H1 (cell line): Measurements from ENCODE around the gene USP7. TPM values are rescaled to one million over a fixed set of nuclear protein-coding genes. Genes with fewer than 3 reads are reported as not detected.

Experiments
- CTCF ChIA-PET: fragments of 300-600 bp; sonication (Branson Sonifier 250); formaldehyde crosslinking; loops from one replicate; lab custom pipeline; 2021; ENCODE audit not compliant: partially characterized antibody; lab: Charles Lee
- POLR2A ChIA-PET: fragments of 300-600 bp; sonication (Branson Sonifier 250); formaldehyde crosslinking; loops from one replicate; lab custom pipeline; 2021; ENCODE audit warnings: inconsistent platforms; ENCODE audit not compliant: partially characterized antibody; lab: Charles Lee
- DNase-seq, 2 experiments: peaks; one replicate each; pipeline versions ENCODE4 v3.0.0 to v3.0.0-alpha.2; 2010 to 2022; ENCODE audit warnings: low spot score in 2 of 2, low read depth in 1 of 2, mixed read lengths in 1 of 2
- FAIRE-seq: peaks from 2 replicates; lab custom pipeline; 2011; peaks lifted over from hg19 to GRCh38; lab: Jason Lieb, UNC
- H2AFZ ChIP-seq: 2 replicates; pipeline ENCODE4 v1.8.1; 2012; ENCODE audit warnings: low read length, inconsistent platforms
- H2AK5ac ChIP-seq: 2 replicates; pipeline ENCODE4 v1.6.1; 2013; ENCODE audit warnings: low read depth, low read length
- H2BK120ac ChIP-seq: replicated peaks from 2 replicates; pipeline ENCODE3; 2013; ENCODE audit warnings: low read depth, low read length, inconsistent platforms
- H2BK12ac ChIP-seq: 2 replicates; pipeline ENCODE4 v1.6.1; 2013; ENCODE audit warnings: low read depth, low read length
- H2BK15ac ChIP-seq: 2 replicates; pipeline ENCODE4 v1.6.1; 2013; ENCODE audit warnings: low read length
- H2BK20ac ChIP-seq: 2 replicates; pipeline ENCODE4 v1.6.1; 2013; ENCODE audit warnings: low read length
- H2BK5ac ChIP-seq: 2 replicates; pipeline ENCODE4 v1.6.1; 2013; ENCODE audit warnings: low read depth, low read length
- H3K14ac ChIP-seq: 2 replicates; pipeline ENCODE4 v1.6.1; 2013; ENCODE audit warnings: inconsistent platforms; ENCODE audit not compliant: insufficient read length
- H3K18ac ChIP-seq: 2 replicates; pipeline ENCODE4 v1.6.1; 2013; ENCODE audit warnings: low read length; ENCODE audit errors: extremely low read depth
- H3K23ac ChIP-seq: 2 replicates; pipeline ENCODE4 v1.6.1; 2013; ENCODE audit warnings: inconsistent platforms; ENCODE audit not compliant: insufficient read length
- H3K23me2 ChIP-seq: 2 replicates; pipeline ENCODE4 v1.6.1; 2013; ENCODE audit warnings: low read depth, low read length
- H3K27ac ChIP-seq: 2 replicates; pipeline ENCODE4 v1.6.1; 2011; ENCODE audit warnings: low read depth, low read length, inconsistent platforms
- H3K27me3 ChIP-seq, 4 experiments: replicated peaks in 1 of 4; 1 replicate in 1 of 4; 2 replicates in 3 of 4; pipeline versions ENCODE4 v1.6.1 to v1.8.1; 2011 to 2013; ENCODE audit warnings: low read length in 3 of 4, mild to moderate bottlenecking in 3 of 4, inconsistent platforms in 2 of 4, mixed read lengths in 2 of 4, moderate library complexity in 1 of 4; ENCODE audit not compliant: control insufficient read depth in 3 of 4, insufficient read depth in 3 of 4; ENCODE audit errors: extremely low read depth in 1 of 4
- H3K36me3 ChIP-seq, 4 experiments: 2 replicates each; pipeline versions ENCODE4 v1.6.1 to v1.8.1; 2011 to 2013; ENCODE audit warnings: mild to moderate bottlenecking in 4 of 4, low read length in 3 of 4, moderate library complexity in 2 of 4, control low read depth in 1 of 4, inconsistent platforms in 1 of 4; ENCODE audit not compliant: insufficient read depth in 4 of 4, control insufficient read depth in 2 of 4
- H3K4ac ChIP-seq: replicated peaks from 2 replicates; pipeline ENCODE3; 2013; ENCODE audit warnings: low read length, low read depth, mixed read lengths, inconsistent platforms; ENCODE audit not compliant: insufficient read length
- H3K4me1 ChIP-seq, 4 experiments: replicated peaks in 1 of 4; 1 replicate in 1 of 4; 2 replicates in 3 of 4; pipeline versions ENCODE4 v1.6.1 to v1.8.1; 2011 to 2013; ENCODE audit warnings: low read length in 3 of 4, inconsistent platforms in 2 of 4, mixed read lengths in 1 of 4; ENCODE audit not compliant: insufficient read depth in 4 of 4, control insufficient read depth in 3 of 4
- H3K4me2 ChIP-seq, 2 experiments: 2 replicates each; pipeline versions ENCODE4 v1.6.1 to v1.8.1; 2011 to 2013; ENCODE audit warnings: low read depth in 2 of 2, low read length in 2 of 2, control low read depth in 1 of 2, inconsistent platforms in 1 of 2, mild to moderate bottlenecking in 1 of 2; ENCODE audit not compliant: insufficient read depth in 1 of 2
- H3K4me3 ChIP-seq, 4 experiments: fragments of 200-600, 300-600 bp in 1 of 4; sonication (generic), shearing (Covaris generic), sonication (Bioruptor Twin) in 1 of 4; 2 replicates each; pipeline versions ENCODE4 v1.5.1 to v1.8.1; 2011 to 2016; ENCODE audit warnings: low read length in 4 of 4, low read depth in 3 of 4, control low read depth in 2 of 4, inconsistent platforms in 2 of 4, mild to moderate bottlenecking in 2 of 4, mixed read lengths in 1 of 4, moderate library complexity in 1 of 4; ENCODE audit not compliant: insufficient read depth in 2 of 4; ENCODE audit errors: extremely low read depth in 1 of 4
- H3K56ac ChIP-seq: replicated peaks from 2 replicates; pipeline ENCODE3; 2013; ENCODE audit warnings: low read depth, mild to moderate bottlenecking, mixed read lengths, low read length, inconsistent platforms; ENCODE audit not compliant: insufficient read length
- H3K79me1 ChIP-seq: 2 replicates; pipeline ENCODE4 v1.6.1; 2013; ENCODE audit warnings: low read depth, low read length, control low read depth
- H3K79me2 ChIP-seq, 2 experiments: 2 replicates each; pipeline versions ENCODE4 v1.6.1 to v1.8.1; 2012 to 2013; ENCODE audit warnings: low read length in 2 of 2, mild to moderate bottlenecking in 2 of 2, inconsistent platforms in 1 of 2; ENCODE audit not compliant: insufficient read depth in 2 of 2, control insufficient read depth in 1 of 2
- H3K9ac ChIP-seq, 4 experiments: replicated peaks in 1 of 4; 1 replicate in 1 of 4; 2 replicates in 3 of 4; pipeline versions ENCODE4 v1.6.1 to v1.8.1; 2011 to 2013; ENCODE audit warnings: low read depth in 3 of 4, low read length in 3 of 4, control low read depth in 2 of 4, mild to moderate bottlenecking in 2 of 4, moderate library complexity in 2 of 4, inconsistent platforms in 1 of 4; ENCODE audit errors: extremely low read depth in 1 of 4
- H3K9me3 ChIP-seq, 2 experiments: 2 replicates each; pipeline versions ENCODE4 v1.6.1 to v1.8.1; 2012 to 2013; ENCODE audit warnings: mild to moderate bottlenecking in 2 of 2, moderate library complexity in 2 of 2, control low read depth in 1 of 2, inconsistent platforms in 1 of 2, low read depth in 1 of 2, low read length in 1 of 2, mixed read lengths in 1 of 2; ENCODE audit not compliant: insufficient read depth in 2 of 2
- H4K20me1 ChIP-seq, 2 experiments: replicated peaks in 1 of 2; 2 replicates each; pipeline versions ENCODE3 to v1.8.1; 2011 to 2013; ENCODE audit warnings: inconsistent platforms in 2 of 2, low read length in 2 of 2, mild to moderate bottlenecking in 1 of 2; ENCODE audit not compliant: insufficient read depth in 2 of 2, control insufficient read depth in 1 of 2
- H4K5ac ChIP-seq: 2 replicates; pipeline ENCODE4 v1.6.1; 2013; ENCODE audit warnings: low read length, low read depth, mixed read lengths, inconsistent platforms; ENCODE audit not compliant: insufficient read length
- H4K8ac ChIP-seq: 2 replicates; pipeline ENCODE4 v1.8.0; 2013; ENCODE audit warnings: mild to moderate bottlenecking, moderate library complexity, low read length, inconsistent platforms; ENCODE audit not compliant: insufficient read depth; ENCODE audit errors: extremely low read depth
- H4K91ac ChIP-seq: replicated peaks from 2 replicates; pipeline ENCODE3; 2013; ENCODE audit warnings: low read length, mixed read lengths, inconsistent platforms; ENCODE audit not compliant: insufficient read length
- CBX8 ChIP-seq: fragments of 300-800, 300-1000 bp; sonication (generic); IDR thresholded peaks from 2 replicates; pipeline ENCODE4 v1.7.1; 2016; ENCODE audit warnings: low read depth, low read length, borderline replicate concordance
- HDAC6 ChIP-seq: IDR thresholded peaks from one replicate; pipeline ENCODE4 v1.7.1; 2012; ENCODE audit warnings: low read depth, mild to moderate bottlenecking, inconsistent platforms, low read length, moderate library complexity
- KDM1A ChIP-seq: fragments of 200-600, 300-600 bp; sonication (generic); IDR thresholded peaks from 2 replicates; pipeline ENCODE4 v1.7.1; 2016; ENCODE audit warnings: mild to moderate bottlenecking, low read length, borderline replicate concordance
- MAFK ChIP-seq: IDR thresholded peaks from 2 replicates; pipeline ENCODE4 v1.6.1; 2012; ENCODE audit warnings: low read depth, mild to moderate bottlenecking, improper control_type of control experiment, low read length
- POLR2AphosphoS5 ChIP-seq: IDR thresholded peaks from 2 replicates; pipeline ENCODE4 v1.6.1; 2011; ENCODE audit warnings: low read depth, low read length
- POU5F1 ChIP-seq: IDR thresholded peaks from 2 replicates; pipeline ENCODE4 v1.6.1; 2011; ENCODE audit warnings: low read depth, mild to moderate bottlenecking, low read length, moderate library complexity
- RBBP5 ChIP-seq: IDR thresholded peaks from 2 replicates; pipeline ENCODE4 v1.7.1; 2012; ENCODE audit warnings: low read depth, mild to moderate bottlenecking, inconsistent platforms, low read length, moderate library complexity, borderline replicate concordance
- RFX5 ChIP-seq: IDR thresholded peaks from 2 replicates; pipeline ENCODE4 v1.6.1; 2011; ENCODE audit warnings: low read depth, low read length, improper control_type of control experiment, borderline replicate concordance
- SP4 ChIP-seq: IDR thresholded peaks from 2 replicates; pipeline ENCODE4 v1.6.1; 2012; ENCODE audit warnings: low read length, inconsistent platforms
- TAF7 ChIP-seq: optimal IDR thresholded peaks from 2 replicates; pipeline ENCODE3; 2011; ENCODE audit warnings: low read depth, mild to moderate bottlenecking, inconsistent platforms, low read length, moderate library complexity, borderline replicate concordance
- WGBS, 2 experiments: shearing (Covaris generic) in 1 of 2; methylation state at CpG; one replicate each; pipeline versions ENCODE4 v1.1.6 to v1.1.7; 2013 to 2015; ENCODE audit warnings: low lambda C conversion rate in 2 of 2, mixed read lengths in 2 of 2, inconsistent platforms in 1 of 2, low coverage in 1 of 2, missing lambda C conversion rate in 1 of 2; ENCODE audit not compliant: insufficient replicate concordance in 2 of 2, insufficient coverage in 1 of 2, insufficient read length in 1 of 2; ENCODE audit errors: extremely low coverage in 1 of 2, missing lambda C conversion rate in 1 of 2; 5-methylcytosine and 5-hydroxymethylcytosine counted together
- polyA plus RNA-seq, 7 experiments: library from polyadenylated mRNA; depleted of rRNA in 3 of 7; stranded (reverse) in 5 of 7; unstranded in 2 of 7; fragments of >200 nt in 5 of 7; fragments of 200-250 nt in 2 of 7; gene quantifications; 1 replicate in 5 of 7; 2 replicates in 1 of 7; 4 replicates in 1 of 7; pipeline versions ENCODE4 v1.2.1 to v1.2.3, GENCODE V29; 2011 to 2013; ENCODE audit warnings: missing spikeins in 2 of 7, mixed read lengths in 2 of 7
- total RNA-seq: library from RNA; stranded (reverse); fragmentation: NEBNext Ultra II Directional; extraction: Animal tissue kit (Norgen Biotek cat#: 25700); gene quantifications from 2 replicates; pipeline ENCODE4 v1.2.1, GENCODE V29; 2021
- TF ChIP-seq, protein P1 (sequence below): IDR thresholded peaks from 2 replicates; pipeline ENCODE4 v1.6.1; 2012; ENCODE audit warnings: inconsistent platforms
- TF ChIP-seq, protein P2 (sequence below), 3 experiments: IDR thresholded peaks; 1 replicate in 2 of 3; 2 replicates in 1 of 3; pipeline versions ENCODE4 v1.5.1 to v1.6.1; 2011; ENCODE audit warnings: low read length in 3 of 3, mild to moderate bottlenecking in 3 of 3, inconsistent platforms in 2 of 3, low read depth in 1 of 3, moderate library complexity in 1 of 3; ENCODE audit not compliant: insufficient read depth in 1 of 3; ENCODE audit errors: control extremely low read depth in 1 of 3

USP7 gene
- total and polyA plus RNA-seq, 2 of the 8 experiments (the other 6 are each of a cell fraction or from before 2014, with no cell fraction given), result 21.3 to 211 TPM

DNA sequence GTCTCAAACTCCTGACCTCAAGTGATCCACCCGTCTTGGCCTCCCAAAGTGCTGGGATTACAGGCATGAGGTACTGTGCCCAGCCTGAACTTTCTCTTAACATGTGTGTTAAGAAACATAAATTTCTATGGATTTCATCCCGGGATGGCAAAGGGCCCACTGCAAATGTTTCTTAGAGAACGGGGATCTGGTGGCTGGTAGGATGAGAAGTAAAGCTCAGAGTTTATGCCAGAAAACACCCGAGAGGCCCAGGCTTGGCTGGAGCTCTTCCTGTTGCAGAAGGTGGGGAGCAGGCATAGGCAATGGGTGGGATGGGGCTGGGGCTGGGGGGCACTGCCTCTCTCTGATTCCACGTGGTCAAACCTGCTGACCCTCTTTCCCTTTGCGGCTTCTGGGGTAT lies 89.3 kb downstream of the USP7 start:
- FAIRE-seq, result no peak
- Histone ChIP-seq H4K5ac (no peak overlapping the region), H2AK5ac (no peak overlapping the region), H2BK12ac (no peak overlapping the region), H3K23ac (no peak overlapping the region), H3K56ac (no peak overlapping the region), H3K14ac (no peak overlapping the region), H3K4me1 (peaks cover 3 to 13% (median 8%) of the 10 kb centered on the region in 4 experiments), H4K8ac (no peak overlapping the region), H4K91ac (no peak overlapping the region), H3K79me2 (no peaks in the 10 kb centered on the region), H3K27ac (no peak overlapping the region), H2BK20ac (no peak overlapping the region), H3K23me2 (peaks cover 2% of the 10 kb centered on the region; the same call in 1 of the 2 replicates), H4K20me1 (no peaks in the 10 kb centered on the region), H3K9me3 (no peaks in the 10 kb centered on the region), H2AFZ (no peak overlapping the region), H2BK15ac (no peak overlapping the region), H3K4me2 (no peak overlapping the region), H2BK5ac (no peak overlapping the region), H3K79me1 (no peaks in the 10 kb centered on the region), H2BK120ac (no peak overlapping the region), H3K27me3 (no peaks in the 10 kb centered on the region), H3K9ac (no peak overlapping the region), H3K4me3 (no peak overlapping the region), H3K36me3 (no peaks in the 10 kb centered on the region), H3K18ac (no peak overlapping the region), H3K4ac (no peak overlapping the region)
- POLR2A ChIA-PET, result interaction anchor here (1.6 to 29.1 kb wide), 3 partner anchors 10 to 16 kb away, joined by 3 to 456 read pairs (median 7); partner anchors contain the start of gene CARHSP1
- TF ChIP-seq KDM1A (no peak), RFX5 (no peak), CBX8 (no peak), SP4 (no peak), POLR2AphosphoS5 (no peak), HDAC6 (no peak), MAFK (no peak), TAF7 (no peak), POU5F1 (no peak), RBBP5 (no peak)
- TF ChIP-seq, protein P1, sequence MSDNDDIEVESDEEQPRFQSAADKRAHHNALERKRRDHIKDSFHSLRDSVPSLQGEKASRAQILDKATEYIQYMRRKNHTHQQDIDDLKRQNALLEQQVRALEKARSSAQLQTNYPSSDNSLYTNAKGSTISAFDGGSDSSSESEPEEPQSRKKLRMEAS, result no peak
- TF ChIP-seq, protein P2, sequence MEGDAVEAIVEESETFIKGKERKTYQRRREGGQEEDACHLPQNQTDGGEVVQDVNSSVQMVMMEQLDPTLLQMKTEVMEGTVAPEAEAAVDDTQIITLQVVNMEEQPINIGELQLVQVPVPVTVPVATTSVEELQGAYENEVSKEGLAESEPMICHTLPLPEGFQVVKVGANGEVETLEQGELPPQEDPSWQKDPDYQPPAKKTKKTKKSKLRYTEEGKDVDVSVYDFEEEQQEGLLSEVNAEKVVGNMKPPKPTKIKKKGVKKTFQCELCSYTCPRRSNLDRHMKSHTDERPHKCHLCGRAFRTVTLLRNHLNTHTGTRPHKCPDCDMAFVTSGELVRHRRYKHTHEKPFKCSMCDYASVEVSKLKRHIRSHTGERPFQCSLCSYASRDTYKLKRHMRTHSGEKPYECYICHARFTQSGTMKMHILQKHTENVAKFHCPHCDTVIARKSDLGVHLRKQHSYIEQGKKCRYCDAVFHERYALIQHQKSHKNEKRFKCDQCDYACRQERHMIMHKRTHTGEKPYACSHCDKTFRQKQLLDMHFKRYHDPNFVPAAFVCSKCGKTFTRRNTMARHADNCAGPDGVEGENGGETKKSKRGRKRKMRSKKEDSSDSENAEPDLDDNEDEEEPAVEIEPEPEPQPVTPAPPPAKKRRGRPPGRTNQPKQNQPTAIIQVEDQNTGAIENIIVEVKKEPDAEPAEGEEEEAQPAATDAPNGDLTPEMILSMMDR (IDR thresholded peaks at IDR 0.05; ENCODE audit: control extremely low read depth in 1 of 3, insufficient read depth in 1 of 3, low read depth in 1 of 3, low read length in 3 of 3), result no peak
- DNase-seq, result no peak
- 88% methylated on average over 6 of the region's 6 CpGs; no CpG with 5 or more reads in 1 of the 2 experiments for WGBS, 2 experiments
- CTCF ChIA-PET, result interaction anchor here (0.6 to 3.3 kb wide), 10 partner anchors 10 to 482 kb away, joined by 3 to 25 read pairs (median 4); no protein-coding TSS in a partner anchor
